Spleen (tissue), 7 donors: Measurements from ENCODE around the gene SULT1C2.

Experiments used
- POLR2AphosphoS5 ChIP-seq, 3 donors: sonication (generic); formaldehyde crosslinking; IDR thresholded peaks; one replicate each; pipeline ENCODE4 v1.5.1; 2017; ENCODE audit warnings: antibody characterized with exemption in 3 of 3
- TF ChIP-seq, protein P1 (sequence below), 11 experiments: fragments of 200-600 bp in 7 of 11; fragments of 450-650 bp in 4 of 11; sonication (generic) in 4 of 11; IDR thresholded peaks in 8 of 11; conservative IDR thresholded peaks in 3 of 11; 1 replicate in 7 of 11; 2 replicates in 4 of 11; pipeline versions ENCODE4 v1.4.0 to v1.8.0; 2016 to 2021; ENCODE audit warnings: antibody characterized with exemption in 11 of 11, inconsistent platforms in 4 of 11, mild to moderate bottlenecking in 1 of 11
- donor health status: DM: no; HTN: no; CAD: no; lungs with moderate emphysema.
- donor health status: DM: no; HTN: no; CAD: no.
- donor health status: DM: no; HTN: no; CAD: no.

DNA sequence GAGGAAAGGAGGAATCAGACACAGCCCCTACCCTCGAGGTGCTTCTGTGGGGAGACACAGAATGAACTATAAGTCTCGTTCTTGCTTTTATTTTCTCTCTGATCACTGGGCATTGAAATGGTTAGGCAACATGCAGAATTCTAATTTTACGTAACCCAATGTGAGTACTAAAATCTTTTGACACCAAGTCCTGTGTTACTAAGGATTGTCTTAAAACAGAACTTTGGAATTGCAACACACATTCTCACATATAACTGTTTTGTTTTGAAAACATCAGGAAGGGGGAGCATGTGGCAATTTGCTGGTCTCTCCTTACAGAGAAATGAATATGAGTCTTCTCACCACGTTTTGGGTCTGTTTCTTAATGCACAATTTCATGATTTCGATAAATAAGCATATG, 65.4 kb downstream of the SULT1C2 start:
- TF ChIP-seq, protein P1, sequence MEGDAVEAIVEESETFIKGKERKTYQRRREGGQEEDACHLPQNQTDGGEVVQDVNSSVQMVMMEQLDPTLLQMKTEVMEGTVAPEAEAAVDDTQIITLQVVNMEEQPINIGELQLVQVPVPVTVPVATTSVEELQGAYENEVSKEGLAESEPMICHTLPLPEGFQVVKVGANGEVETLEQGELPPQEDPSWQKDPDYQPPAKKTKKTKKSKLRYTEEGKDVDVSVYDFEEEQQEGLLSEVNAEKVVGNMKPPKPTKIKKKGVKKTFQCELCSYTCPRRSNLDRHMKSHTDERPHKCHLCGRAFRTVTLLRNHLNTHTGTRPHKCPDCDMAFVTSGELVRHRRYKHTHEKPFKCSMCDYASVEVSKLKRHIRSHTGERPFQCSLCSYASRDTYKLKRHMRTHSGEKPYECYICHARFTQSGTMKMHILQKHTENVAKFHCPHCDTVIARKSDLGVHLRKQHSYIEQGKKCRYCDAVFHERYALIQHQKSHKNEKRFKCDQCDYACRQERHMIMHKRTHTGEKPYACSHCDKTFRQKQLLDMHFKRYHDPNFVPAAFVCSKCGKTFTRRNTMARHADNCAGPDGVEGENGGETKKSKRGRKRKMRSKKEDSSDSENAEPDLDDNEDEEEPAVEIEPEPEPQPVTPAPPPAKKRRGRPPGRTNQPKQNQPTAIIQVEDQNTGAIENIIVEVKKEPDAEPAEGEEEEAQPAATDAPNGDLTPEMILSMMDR (IDR thresholded peaks at IDR 0.05 in 8 of 11, conservative IDR thresholded peaks at IDR 0.05 in 3 of 11), result no peak
- TF ChIP-seq POLR2AphosphoS5 (IDR thresholded peaks at IDR 0.05), result no peak
